Anterior cingulate cortex (tissue), 58 donors: Measurements from ENCODE around the gene CSMD2.
A peak's percentile ranks its signal among the peaks of the same experiment; 100 is the strongest.

Experiments used
- DNase-seq, 58 donors: peaks; one replicate each; lab custom pipeline; 2025; lab: John Stamatoyannopoulos, UW

CSMD2 gene

GRCh38 chr1:33930346-33931110 lies 234.5 kb downstream of the CSMD2 start:
- peak in 1 of 58 donors; percentile 12 for DNase-seq

- DNase-seq: no peak
These were observed 236.8 kb downstream of the CSMD2 start for GRCh38 chr1:33928251-33928650.

- DNase-seq: no peak
These were observed 237.3 kb downstream of the CSMD2 start for GRCh38 chr1:33927721-33928120.

GRCh38 chr1:33925586-33925985 lies 239.4 kb downstream of the CSMD2 start:
- DNase-seq: peak in 23 of 58 donors; percentile 3 to 76 (median 27)

GRCh38 chr1:33921281-33921680 lies 243.7 kb downstream of the CSMD2 start:
- no peak for DNase-seq

GRCh38 chr1:33918368-33918767 lies 246.7 kb downstream of the CSMD2 start:
- no peak for DNase-seq

- no peak for DNase-seq
These were observed 248.2 kb downstream of the CSMD2 start for GRCh38 chr1:33916786-33917185.

- DNase-seq: no peak
These were observed 250.5 kb downstream of the CSMD2 start for GRCh38 chr1:33914531-33914930.

GRCh38 chr1:33908324-33908956 lies 256.6 kb downstream of the CSMD2 start:
- DNase-seq: peak in 12 of 58 donors; percentile 6 to 41 (median 27)

- DNase-seq: no peak
These were observed 258.9 kb downstream of the CSMD2 start for GRCh38 chr1:33906156-33906555.

- no peak for DNase-seq
These were observed 259.8 kb downstream of the CSMD2 start for GRCh38 chr1:33905241-33905640.

GRCh38 chr1:33903210-33903589 lies 261.8 kb downstream of the CSMD2 start:
- DNase-seq: no peak

- DNase-seq: no peak
These were observed 262.4 kb downstream of the CSMD2 start for GRCh38 chr1:33902486-33903209.

GRCh38 chr1:33899746-33900145 lies 265.3 kb downstream of the CSMD2 start:
- DNase-seq: no peak

GRCh38 chr1:33898881-33899280 lies 266.1 kb downstream of the CSMD2 start:
- DNase-seq: no peak

GRCh38 chr1:33898406-33898805 lies 266.6 kb downstream of the CSMD2 start:
- DNase-seq: no peak

- no peak for DNase-seq
These were observed 267.8 kb downstream of the CSMD2 start for GRCh38 chr1:33897092-33897725.

- no peak for DNase-seq
These were observed 269.1 kb downstream of the CSMD2 start for GRCh38 chr1:33895976-33896375.

GRCh38 chr1:33895396-33895795 lies 269.6 kb downstream of the CSMD2 start:
- no peak for DNase-seq

- DNase-seq: peak in 9 of 58 donors; percentile 7 to 61 (median 34)
These were observed 271.7 kb downstream of the CSMD2 start for GRCh38 chr1:33893147-33893830.
